CD4-positive, alpha-beta T cell treated with Interleukin-4 for 4 hours (primary cell): ENCODE measurements around the gene ST14.
A peak's percentile ranks its signal among the peaks of the same experiment; 100 is the strongest.
"Not testable (repeated sequence)": the region's sequence is repeated elsewhere in the genome, so short reads cannot be mapped to it uniquely, and the experiment has no call there.

ENCODE experiments used
- DNase-seq: peaks from one replicate; pipeline ENCODE4 v3.0.0-alpha.2; 2020

The ST14 gene

DNA sequence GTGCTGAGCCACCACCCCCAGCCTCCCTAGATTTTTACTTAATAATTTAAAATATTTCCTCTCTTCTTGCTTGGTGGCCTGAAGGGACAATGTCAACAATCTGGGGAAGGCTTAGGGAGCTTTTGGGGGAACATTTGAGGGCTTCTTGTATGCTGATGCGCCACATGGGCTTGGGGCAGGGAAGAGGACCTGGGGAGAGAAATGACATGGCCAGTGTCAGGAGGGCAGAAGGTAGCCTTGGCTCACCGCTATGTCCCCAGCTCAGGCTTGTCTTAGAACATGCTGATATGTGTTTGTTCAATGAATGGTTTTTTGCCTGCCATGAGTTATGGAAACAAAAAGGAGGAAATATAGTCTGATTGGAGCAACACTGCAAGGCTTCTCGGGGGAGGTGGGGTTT, 51.6 kb downstream of the ST14 start:
- DNase-seq: no peak

DNA sequence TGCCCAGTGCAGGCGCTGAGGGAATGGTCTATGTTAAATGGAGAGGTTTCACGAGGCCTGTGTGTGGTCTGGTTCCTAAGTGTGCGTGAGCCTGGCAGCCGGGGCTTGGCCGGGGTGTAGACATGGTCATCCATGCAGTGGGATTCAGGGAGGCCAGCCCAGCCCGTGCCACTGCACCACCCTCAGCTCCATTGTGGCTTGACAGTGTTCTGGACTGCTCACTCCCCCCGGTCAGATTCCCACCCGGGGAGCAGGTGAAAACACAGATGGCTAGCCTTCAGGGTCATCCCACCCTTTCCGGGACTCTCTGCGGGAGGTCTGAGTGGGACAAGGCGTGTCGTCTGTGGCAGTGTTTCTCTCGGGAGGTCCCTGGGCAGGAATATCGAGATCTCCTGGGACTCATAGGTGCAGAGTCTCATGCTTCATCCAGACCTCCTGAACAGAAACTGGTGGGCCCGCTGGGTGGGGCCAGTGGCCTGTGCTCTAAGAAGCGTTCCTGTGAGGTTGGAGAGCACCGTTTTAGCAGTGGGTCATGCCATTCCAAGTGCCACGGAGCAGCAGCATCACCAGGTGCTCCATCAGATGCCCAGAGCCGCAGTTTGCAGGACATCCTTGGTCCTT, 52.3 kb downstream of the ST14 start:
- no peak for DNase-seq

DNA sequence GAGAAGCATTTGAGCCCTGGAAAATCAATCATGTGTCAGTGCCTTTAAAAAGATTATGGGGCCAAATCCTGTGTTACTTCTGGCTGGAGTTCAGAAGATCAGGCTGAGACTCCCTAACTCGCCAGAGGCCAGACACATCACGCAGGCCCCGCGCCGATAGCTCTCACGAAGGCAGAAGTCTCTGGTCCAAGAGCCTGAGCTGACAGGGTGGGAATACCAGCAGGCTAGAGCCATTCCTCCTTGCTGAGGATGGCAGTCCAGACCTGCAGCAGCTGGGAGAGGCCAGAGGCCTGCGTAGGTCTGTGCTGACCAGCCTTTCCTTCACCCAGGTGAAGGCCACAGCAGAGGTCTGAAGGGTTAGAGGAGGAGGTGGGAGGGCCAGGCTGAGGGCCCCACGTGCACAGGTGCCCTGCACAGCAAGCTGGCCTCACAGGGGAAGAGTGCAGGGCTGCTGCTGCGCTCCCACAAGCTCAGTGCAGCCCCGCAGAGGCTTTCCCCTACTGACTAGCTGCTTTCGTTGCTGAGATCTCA, 52.9 kb downstream of the ST14 start:
- no peak for DNase-seq

DNA sequence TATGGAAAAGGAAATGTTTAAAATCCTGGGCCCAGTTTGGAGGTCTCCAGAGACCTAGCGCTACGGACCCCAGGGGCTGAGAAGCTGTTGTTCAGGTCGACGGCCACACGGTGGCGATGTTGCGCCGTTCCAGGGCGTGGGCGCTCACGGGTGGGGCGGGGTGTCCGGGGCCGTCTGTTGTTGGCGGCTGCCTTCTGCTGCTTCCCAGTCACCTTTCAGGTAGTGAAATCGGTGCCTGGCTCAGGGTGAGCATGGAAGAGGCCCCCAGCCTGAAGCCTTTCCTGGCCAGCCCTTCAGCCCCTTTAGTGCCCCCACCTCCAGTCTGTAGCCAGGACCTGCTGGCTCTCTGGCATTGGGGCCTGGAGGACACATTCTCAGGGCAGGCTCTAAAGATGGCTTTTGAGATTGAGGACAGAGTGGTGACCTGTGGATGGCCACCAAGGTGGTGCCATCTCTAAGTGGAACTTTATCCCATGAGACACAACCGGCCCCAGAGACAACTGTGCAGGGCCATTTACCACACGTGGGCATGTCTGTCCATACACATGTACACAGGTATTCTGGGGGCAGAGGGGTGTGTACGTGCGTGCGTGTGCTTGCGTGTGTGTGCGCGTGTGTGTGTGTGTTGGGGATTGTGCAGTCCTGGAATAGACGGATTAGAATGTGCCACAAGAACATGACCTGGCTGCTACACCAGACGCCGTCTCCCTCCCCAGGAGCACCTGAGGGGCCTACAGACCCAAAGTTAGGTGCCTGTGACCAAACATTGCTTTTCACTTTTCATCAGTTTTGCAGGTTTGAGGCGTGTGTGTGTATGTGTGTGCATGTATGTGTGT, 53.8 kb downstream of the ST14 start:
- DNase-seq: peak; percentile 53

DNA sequence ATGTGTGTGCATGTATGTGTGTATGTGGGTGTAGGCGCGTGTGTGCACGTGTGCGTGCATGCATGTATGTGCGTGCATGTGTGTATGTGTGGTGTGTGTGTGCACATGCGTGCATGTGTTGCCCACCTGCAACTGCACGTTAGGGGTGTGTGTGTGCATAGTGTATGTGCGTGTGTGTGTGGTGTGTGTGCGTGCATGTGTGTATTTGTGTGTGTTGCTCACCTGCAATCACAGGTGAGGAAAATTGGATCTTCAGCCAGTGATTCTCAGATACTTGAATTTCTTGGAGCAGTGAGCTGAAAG, 54.3 kb downstream of the ST14 start:
- no peak for DNase-seq

DNA sequence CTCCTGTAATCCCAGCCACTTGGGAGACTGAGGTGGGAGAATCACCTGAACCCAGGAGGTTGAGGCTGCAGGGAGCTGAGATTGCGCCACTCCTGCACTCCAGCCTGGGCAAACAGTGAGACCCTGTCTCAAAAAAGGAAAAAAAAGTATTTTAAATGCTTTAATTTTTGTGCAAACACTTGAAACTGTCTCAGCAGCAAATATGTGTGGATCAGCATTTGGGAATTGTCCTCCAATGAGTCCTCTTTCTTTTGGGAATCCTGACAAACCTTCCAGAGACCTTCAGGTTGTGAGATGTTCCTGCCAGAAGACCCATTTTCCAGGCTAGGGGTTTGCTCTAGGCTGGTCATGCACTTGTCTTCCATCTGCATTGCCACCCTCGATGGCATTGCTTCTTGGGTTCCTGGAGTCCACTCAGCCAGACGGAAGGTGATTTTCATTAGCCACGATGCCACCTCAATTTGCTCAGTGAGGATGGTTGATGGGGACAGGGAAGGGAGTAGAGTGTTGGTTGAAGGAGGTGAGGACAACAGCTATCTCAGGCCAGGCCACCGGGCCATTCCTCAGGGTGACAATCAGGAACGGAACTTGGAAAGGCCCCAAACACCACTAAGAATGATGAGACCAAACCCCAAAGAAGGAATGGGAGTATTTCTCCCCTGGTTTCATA, 55.4 kb downstream of the ST14 start:
- DNase-seq: no peak

DNA sequence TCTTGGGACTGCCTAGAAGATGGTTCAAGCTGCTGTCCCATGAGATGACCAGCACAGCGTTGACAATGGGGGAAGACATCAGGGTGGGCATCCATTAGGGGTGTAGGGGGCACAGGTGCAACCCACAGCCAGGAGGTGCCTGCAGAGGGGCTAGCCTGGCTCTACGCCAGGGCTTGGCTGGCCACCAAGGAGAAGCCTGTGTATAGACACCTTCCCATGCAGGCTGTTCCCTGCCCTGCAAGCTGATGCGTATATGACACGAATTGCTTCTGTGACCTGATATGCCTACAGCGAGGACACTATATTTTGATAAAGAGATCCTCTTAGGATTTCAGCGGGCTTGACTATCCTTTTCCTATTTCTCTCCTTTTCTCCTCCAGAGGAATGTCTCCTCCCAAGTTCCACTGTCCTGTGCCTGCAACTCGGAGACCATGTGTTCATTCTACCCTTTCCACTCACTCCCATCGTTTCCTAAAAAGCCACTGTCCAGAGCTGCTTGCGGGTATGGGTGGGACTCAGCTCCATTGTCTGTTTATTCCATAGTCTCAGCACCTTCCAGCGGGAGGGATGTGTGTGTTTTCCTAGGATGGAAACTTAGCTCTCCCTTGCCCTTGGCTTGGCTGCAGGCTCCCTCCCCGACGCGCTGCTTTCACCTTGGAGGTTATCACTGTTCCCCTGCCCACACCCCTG, 56.1 kb downstream of the ST14 start:
- no peak for DNase-seq

DNA sequence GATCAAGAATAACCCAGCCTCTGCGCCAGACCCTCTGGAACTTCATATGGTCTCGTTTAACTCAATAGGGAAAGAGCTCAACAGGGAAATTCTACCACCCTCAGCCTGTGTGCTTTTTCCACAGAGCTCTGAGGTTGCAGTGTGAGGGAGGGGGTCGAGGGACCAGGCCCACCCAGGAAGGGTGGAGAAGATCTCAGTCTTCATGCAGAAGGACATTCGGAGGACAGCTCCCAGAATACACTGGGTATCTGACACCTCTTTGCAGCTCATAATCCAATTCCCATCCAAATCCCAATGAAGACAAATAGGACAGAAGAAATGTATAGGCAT, 56.6 kb downstream of the ST14 start:
- DNase-seq: no peak

DNA sequence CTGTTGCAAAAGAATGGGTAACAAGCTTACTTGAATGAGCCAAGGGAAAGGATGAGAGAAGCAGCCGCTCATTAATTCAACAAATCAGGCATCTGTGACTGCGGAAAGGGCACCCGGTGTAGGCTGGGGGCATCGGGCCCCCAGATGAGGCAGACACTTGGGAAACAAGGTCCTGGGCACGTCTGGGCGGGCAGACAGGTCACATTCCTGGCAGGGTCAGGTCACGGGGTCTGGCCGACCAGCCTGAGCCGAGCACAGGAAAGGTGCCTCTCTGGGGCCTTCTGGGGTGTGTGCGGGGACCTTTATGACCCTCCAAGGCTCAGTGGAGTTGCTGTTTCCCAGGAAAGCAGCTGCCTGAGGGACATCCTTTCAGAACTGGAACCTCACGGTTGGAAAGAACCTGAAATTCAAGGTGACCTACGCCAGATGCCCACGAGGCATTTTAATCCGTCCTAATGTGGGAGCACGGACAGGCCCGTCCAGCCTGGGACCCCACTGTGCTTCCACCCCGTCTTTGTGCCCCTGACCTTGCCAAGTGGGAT, 57.1 kb downstream of the ST14 start:
- DNase-seq: no peak

DNA sequence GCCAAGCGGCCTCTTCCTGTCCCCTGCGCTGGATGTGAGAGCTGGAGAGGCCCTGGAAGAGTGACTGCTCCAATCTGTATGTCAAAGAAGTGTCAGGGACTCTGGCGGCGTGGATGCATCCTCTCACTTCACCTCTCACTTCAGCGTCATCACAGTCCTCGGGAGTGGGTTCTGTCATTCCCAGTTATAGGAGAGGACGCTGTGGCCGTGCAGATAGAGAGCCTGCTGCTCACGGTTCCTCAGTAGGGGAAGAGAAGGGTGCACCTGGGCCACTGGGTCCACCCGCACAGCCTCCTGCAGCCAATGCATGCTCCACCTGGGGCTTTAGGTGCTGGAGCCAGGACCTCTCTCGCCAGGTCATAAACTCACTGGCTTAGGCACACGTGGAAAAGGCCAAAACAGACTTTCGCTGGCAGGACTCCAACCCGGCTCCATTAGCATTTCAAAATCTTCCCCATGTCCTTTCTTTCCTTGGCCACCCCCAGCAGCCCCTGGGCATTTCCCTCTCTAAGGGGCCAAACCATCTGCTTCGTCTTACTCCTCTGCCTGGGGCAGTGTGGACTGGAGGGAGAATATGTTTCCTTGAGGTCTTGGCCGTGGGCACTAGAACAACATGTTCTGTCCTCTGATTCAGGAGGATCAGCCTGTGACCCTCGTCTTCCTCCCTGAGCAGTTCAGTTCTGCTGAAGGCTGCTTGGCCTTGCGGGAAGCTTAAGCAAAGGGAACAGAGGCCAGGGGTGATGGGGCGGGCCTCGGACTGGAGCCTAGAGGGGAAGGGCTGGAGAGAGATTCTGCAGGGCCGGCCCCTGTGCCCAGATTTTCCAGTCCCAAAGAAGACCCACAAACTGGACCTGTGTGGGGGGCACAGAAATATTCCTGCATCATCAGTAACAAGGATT, 57.8 kb downstream of the ST14 start:
- DNase-seq: no peak

DNA sequence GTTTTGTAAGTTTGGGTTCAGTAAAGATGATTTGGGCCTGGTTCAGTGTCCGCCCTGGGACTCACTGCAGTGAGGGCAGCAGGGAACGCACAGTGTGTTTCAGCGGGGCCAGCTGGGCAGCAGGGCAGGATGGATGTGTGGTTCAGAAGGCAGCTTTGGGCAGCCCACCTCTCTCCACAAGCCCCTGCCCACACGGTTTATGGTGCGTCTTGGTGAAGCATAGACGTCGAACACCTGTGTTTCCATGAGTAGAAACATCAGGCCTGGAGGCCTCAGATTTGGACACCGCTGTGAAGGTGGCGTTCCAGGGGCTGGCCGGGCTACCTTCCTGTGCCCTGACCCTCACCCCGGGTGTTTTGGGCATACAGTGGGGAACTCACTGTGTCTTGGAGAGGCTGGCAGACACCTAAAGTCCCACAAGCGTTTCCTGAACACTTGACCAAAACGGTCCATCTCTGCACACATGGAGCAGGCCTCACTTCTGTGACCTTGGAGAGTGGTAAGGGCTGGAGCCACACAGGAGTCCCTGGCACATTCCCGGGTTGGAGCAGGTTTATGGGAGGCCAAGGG, 59.0 kb downstream of the ST14 start:
- DNase-seq: no peak

DNA sequence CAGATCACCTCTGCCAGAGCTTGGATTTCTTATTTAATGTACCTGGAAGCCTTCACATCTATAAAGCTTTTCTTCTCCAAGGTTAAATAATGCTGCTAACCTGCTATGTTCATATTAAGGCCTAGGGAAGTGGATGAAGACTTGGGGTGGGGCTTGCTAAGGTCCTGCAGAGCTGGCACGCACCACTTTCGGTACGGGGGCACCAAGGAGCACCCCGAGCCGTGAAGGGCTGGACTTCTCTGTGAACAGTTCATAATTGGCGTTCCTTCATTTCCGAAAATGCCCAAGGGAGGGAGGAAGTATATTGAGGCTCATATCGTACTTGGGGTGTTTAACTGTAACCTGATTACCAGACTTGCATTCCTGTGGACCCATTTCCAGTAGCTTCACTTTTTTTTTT, 59.6 kb downstream of the ST14 start:
- DNase-seq: no peak

DNA sequence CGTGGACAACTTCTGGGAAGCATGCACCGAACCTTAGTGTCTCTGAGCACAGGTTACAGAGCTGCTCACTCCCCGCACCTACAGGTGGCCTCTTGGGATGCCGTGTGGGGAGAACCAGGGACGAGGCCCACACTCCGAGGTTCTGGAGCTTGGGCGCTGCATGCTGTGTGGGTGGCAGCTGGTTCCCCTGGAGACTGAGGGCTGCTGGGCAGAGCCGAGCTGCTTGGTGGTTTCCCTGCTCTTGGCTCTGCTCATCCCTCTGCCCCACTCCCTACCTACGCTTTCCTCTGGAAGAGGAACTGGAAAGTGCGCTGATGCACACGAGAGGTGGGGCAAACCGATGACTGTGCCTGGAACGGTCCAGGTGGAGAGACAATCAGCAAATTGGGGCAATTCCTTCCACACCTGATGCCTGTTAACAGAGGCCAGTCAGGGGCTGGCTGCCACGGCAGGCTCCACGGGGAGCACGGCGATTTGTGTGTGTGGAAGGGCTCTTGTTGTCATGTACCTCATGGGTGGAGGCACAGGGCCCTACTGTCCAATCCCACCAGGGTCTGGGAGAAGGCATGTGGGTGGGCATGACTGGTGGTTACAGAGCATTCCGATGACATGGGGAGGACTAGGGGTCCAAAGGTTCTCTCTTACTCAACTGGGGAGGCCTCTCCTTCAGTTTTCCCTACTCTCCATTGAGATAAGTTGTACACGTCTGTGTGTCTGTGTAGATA, 60.9 kb downstream of the ST14 start:
- no peak for DNase-seq

DNA sequence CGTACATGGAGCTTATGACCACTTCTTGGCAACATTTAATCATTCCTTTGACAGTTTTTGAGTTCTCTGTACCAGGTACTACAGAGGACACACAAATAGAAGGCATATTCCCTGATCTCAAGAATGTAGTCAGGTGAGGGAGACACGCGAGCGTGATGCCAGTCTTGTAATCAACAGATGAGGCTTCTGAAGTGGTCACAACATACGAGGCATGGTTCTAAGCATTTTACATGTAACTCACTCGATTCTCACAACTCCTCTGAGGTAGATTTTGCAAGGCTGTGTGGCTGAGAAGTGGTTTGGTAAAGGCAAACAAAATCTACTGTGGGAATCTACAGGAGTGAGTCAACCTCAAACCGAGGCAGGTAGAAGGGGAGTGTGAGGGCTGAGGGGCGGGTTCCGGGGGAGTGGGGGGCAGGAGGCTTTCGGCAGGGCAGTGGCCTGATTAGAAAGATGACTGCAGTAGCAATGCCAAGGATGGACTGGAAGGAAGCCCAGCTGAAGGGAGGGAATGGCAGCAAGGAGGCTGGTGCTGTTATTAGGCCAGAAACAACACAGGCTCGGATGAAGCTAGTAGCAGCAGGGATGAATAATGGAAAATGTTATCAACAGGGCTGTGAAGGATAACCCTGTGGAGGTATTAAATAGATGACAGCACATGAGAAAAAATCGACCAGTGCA, 63.8 kb downstream of the ST14 start:
- DNase-seq: peak; percentile 8

DNA sequence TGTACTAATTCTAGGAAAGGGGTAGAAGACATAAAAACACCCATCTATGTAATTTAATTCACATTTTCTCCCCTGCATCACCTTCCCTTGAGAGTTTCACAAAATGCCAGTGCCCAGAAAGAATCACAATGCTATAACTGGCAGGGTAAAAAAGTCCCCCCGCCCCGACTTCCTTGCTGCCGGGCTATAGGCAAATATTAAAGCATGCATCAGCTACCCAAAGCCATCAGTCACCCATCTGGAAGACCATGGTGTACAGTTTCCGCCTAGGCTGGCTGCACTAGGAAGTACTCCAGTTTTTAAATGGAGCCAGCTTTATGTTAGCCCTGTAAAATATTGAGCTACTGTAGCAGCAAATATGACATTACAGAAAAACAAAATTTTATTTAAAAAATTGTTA, 67.8 kb downstream of the ST14 start:
- no peak for DNase-seq

DNA sequence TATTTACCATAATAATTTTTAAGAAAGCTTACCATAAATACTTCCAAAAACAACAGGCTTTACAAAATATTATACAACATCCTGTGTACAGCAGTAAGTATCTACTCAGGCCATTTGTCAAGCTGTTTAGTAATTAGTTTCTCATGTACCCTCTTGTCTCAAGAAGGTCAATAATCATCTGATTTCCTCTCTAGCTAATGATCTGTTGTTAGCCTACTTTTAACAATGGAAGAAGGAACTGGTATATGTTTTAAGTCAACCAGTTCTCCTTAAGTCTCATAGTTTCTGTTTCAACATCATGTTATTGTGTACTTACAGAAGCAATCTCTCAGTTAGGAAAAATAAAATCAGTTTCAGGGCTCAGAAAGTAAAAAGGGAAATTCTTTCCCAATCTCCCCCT, 73.9 kb downstream of the ST14 start:
- DNase-seq: not testable (repeated sequence)

DNA sequence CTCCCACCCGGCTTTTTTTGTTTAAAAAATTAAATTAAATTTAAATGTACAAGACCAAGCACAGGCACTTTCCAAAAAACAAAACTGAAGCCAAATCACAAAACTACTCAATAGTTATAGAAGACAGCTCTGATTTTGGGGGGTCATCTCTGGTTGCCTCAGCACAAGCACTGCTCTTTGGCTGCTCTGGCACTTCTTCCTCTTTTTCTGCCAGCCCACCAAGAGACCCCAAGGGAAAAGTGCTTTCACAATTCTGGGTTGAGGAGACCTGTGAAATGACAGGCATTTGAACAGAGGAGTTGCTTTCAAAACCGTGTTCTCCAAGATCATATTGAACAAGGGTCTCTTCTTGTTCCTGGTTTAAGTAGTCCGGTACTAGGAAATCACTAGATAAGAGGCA, 74.3 kb downstream of the ST14 start:
- not testable (repeated sequence) for DNase-seq

DNA sequence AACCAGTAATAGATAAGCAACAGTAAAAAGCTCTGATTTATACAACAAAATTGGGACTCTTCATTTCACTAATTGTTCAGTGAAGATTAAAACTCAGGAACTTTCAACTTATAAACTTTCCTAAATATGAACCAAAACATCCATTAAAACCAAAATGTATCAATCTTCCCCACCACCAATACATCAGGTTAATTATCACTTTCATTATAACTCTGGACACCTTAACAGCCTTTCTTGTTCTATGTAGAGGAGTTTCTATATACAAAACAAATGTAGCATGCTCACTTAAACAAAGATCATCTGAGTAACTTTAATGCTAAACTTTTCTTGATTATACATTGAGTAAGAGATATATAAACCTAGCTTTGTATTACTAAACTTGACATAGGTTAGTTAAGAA, 74.7 kb downstream of the ST14 start:
- DNase-seq: no peak

DNA sequence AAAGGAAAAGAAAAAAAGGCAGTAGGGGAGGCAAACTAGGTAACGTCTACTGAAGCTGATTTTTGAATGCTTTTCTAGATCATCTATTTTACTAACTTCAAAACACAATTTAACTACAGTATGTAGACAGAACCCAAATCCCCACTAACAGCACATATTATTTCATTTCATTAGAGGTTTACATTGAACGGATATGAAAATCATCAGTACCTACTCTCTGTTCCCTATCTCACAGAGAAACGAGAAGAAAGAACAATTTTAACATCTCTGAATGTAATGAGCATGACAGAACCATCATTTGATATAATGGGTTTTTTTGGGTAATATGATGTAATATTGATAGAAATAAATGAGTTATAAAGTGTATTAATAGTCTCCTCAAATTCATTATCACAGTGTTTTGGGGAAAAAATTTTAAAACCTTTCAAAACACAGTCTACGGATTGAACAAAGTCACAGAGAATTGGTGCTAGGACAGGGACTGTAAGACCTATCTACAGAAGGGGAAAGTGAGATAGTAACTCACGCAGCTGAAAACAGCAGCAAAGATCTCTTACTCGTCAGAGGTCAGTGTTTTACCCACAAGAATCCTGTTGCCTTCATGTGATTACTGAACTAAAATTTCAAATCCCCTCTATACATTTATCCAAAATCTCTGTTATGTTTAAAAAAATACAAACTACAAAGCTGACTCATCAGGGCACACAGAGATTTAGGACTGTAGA, 77.9 kb downstream of the ST14 start:
- no peak for DNase-seq

DNA sequence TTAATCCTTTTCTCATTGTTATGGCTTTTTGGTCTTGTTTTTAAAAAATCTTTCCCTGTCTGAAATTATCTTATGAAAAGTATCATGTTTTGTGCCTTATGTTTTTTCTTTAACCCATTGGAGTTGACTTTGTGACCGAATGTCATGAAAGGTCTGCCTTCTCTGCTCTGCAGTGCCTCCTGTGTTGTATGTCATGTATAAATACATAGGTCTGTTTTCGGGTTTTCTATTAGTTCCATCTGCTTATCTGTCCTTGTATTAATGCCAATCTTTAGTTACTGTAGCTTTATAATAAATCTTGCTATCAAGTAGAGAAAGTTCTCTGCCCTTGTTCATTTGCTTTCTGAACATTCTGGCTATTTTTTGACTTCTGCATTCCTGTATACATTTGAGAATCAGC, 82.1 kb downstream of the ST14 start:
- no peak for DNase-seq
